Ovary (tissue), 3 donors: Measurements from ENCODE around the gene MPZ.

Source experiments
- EP300 ChIP-seq: sonication (generic); formaldehyde crosslinking; IDR thresholded peaks from one replicate; pipeline ENCODE4 v1.6.1; 2017; ENCODE audit warnings: antibody characterized with exemption
- POLR2A ChIP-seq: fragments of 450-650 bp; IDR thresholded peaks from one replicate; pipeline ENCODE4 v1.6.1; 2017; ENCODE audit warnings: antibody characterized with exemption, mild to moderate bottlenecking, moderate library complexity
- TF ChIP-seq, protein P1 (sequence below), 3 donors: fragments of 450-650 bp in 2 of 3; fragments of 200-600 bp in 1 of 3; IDR thresholded peaks; one replicate each; pipeline versions ENCODE4 v1.5.1 to v1.8.0; 2016 to 2022; ENCODE audit warnings: antibody characterized with exemption in 3 of 3, mild to moderate bottlenecking in 1 of 3
- donor health status: DM: no; HTN: no; CAD: no.

DNA sequence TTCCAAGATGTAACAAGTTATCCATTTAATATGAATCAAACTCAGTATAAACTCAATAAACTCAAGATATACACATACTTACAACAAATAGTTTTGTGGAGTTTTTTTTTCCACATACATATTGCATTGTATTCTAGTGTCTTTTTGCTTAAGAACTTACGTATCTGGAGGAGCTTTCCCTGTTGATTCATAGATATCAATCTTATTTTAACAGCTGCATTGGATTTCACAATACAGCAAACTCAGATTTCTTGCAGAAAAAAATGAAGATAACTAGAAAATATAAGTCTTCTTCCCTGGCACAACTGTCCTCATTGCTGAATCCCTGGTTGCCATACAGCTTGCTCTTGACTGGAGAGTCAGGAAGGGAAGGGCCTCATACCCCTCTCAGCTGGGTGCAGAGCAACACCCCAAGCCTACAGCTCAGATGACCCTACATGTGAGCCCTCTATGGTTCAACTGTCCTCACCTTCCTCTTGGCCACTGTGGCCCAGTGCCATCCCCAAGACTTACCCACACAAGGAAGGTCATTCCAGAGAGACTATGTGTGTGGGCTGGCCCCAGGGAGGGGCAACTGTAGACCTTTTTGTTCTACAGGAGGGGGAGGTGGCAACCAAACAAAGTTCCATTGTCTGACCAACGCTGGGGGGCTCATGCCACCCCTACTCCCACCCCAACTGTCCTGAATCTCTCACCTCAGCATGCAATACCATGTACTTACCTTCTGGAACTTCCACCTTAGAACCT is 1.7 kb downstream of the MPZ start:
- TF ChIP-seq, protein P1, sequence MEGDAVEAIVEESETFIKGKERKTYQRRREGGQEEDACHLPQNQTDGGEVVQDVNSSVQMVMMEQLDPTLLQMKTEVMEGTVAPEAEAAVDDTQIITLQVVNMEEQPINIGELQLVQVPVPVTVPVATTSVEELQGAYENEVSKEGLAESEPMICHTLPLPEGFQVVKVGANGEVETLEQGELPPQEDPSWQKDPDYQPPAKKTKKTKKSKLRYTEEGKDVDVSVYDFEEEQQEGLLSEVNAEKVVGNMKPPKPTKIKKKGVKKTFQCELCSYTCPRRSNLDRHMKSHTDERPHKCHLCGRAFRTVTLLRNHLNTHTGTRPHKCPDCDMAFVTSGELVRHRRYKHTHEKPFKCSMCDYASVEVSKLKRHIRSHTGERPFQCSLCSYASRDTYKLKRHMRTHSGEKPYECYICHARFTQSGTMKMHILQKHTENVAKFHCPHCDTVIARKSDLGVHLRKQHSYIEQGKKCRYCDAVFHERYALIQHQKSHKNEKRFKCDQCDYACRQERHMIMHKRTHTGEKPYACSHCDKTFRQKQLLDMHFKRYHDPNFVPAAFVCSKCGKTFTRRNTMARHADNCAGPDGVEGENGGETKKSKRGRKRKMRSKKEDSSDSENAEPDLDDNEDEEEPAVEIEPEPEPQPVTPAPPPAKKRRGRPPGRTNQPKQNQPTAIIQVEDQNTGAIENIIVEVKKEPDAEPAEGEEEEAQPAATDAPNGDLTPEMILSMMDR (IDR thresholded peaks at IDR 0.05) = no peak
- TF ChIP-seq EP300 = no peak
- no peak for TF ChIP-seq POLR2A
